ENCODE data around the gene EPHB2.

EPHB2 gene

DNA sequence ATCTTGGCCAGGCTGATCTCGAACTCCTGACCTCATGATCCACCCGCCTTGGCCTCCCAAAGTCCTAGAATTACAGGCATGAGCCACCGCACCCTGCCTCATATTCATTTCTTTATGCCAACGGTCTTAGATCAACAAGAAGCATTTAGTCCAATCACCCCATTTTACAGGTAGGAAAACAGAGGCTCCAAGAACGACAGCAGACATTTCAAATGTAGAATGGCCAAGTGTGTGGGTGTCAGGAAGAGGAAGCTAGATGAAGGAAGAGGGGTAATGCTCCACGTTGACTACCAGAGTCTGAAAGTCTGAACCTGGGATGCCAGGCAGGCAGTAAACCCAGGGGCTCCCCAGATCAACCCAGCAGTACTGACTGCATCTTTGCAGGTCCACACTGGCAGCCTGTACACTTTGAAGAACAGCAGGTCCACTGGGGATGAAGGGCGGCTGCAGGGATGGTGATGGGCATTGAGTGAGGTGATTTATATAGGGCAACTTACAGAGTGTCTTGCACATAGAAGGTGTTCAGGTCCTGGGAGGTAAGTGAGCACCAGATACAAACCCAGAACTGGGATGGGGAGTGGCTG lies 120.2 kb downstream of the EPHB2 start:
- TF ChIP-seq EZH2 (optimal IDR thresholded peaks at IDR 0.05; ENCODE audit: low read depth, low read length): no peak
- TF ChIP-seq, protein P1, sequence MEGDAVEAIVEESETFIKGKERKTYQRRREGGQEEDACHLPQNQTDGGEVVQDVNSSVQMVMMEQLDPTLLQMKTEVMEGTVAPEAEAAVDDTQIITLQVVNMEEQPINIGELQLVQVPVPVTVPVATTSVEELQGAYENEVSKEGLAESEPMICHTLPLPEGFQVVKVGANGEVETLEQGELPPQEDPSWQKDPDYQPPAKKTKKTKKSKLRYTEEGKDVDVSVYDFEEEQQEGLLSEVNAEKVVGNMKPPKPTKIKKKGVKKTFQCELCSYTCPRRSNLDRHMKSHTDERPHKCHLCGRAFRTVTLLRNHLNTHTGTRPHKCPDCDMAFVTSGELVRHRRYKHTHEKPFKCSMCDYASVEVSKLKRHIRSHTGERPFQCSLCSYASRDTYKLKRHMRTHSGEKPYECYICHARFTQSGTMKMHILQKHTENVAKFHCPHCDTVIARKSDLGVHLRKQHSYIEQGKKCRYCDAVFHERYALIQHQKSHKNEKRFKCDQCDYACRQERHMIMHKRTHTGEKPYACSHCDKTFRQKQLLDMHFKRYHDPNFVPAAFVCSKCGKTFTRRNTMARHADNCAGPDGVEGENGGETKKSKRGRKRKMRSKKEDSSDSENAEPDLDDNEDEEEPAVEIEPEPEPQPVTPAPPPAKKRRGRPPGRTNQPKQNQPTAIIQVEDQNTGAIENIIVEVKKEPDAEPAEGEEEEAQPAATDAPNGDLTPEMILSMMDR (IDR thresholded peaks at IDR 0.05; ENCODE audit: low read length): no peak
- no peak for TF ChIP-seq EZH2phosphoT487 (IDR thresholded peaks at IDR 0.05; ENCODE audit: low read length)
- no peak overlapping the region for H3K4me3 ChIP-seq (ENCODE audit: low read length)
- no peak overlapping the region for H3K4me2 ChIP-seq (ENCODE audit: low read depth, low read length)
- H3K9ac ChIP-seq (ENCODE audit: low read length): no peak overlapping the region
- no peaks in the 10 kb centered on the region for H3K79me2 ChIP-seq (ENCODE audit: low read length)
- H3K9me2 ChIP-seq (replicated peaks; ENCODE audit: insufficient read depth, low read length): no peaks in the 10 kb centered on the region
- DNase-seq: no peak
- no peaks in the 10 kb centered on the region for H3K4me1 ChIP-seq (ENCODE audit: low read length)
- H4K20me1 ChIP-seq (ENCODE audit: insufficient read depth, low read length): no peaks in the 10 kb centered on the region
- no peak overlapping the region for H3K27ac ChIP-seq (ENCODE audit: low read length)
- no peaks in the 10 kb centered on the region for H3F3A ChIP-seq (ENCODE audit: insufficient read depth, low read length)
- H3K36me3 ChIP-seq (replicated peaks; ENCODE audit: insufficient read depth, low read length): no peaks in the 10 kb centered on the region
- no peak overlapping the region for H2AFZ ChIP-seq (ENCODE audit: low read length)
- no peaks in the 10 kb centered on the region for H3K9me3 ChIP-seq (replicated peaks; ENCODE audit: insufficient read depth, low read length)
- H3K27me3 ChIP-seq (replicated peaks; ENCODE audit: insufficient read depth, low read length): peaks cover 99% of the 10 kb centered on the region

DNA sequence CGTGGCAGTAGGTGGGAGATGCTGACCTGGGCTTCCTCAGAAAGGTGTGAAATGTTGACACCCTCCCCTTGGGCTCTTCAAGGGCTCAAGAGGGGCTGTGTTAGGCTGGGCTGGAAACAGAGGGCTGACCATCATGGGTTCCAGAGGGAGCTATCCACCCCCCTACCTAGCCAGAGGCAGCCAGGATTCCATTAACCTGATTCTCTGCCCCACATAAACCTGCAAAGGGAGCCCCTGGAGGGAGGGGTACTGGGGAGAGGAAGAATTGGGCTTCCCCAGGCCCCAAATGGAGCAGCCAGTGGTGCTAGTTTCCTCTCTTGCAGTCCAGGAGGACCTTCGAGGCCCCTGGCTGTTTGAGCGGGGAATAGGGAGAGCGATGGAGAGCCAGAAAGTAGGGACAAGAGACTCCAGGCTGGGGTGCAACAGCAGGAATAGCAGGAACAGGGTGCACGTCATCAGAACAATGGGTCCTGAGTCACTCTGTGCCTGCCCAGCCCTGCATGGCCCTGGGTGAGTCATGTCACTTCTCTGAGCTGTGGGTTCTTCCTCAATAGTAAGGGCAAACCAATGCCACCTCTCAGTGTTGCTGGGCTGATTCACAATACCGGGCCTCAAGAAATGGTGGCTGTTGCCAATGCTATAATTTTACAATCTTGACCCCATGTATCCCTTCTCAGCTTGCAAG lies 121.2 kb downstream of the EPHB2 start:
- Histone ChIP-seq H3K9me3 (replicated peaks; ENCODE audit: insufficient read depth, low read length) (no peaks in the 10 kb centered on the region), H3K9ac (ENCODE audit: low read length) (no peak overlapping the region), H3K4me2 (ENCODE audit: low read depth, low read length) (no peak overlapping the region), H3K79me2 (ENCODE audit: low read length) (no peaks in the 10 kb centered on the region), H3K27ac (ENCODE audit: low read length) (no peak overlapping the region), H3K9me2 (replicated peaks; ENCODE audit: insufficient read depth, low read length) (no peaks in the 10 kb centered on the region), H3K4me1 (ENCODE audit: low read length) (no peaks in the 10 kb centered on the region), H3F3A (ENCODE audit: insufficient read depth, low read length) (no peaks in the 10 kb centered on the region), H2AFZ (ENCODE audit: low read length) (no peak overlapping the region), H3K36me3 (replicated peaks; ENCODE audit: insufficient read depth, low read length) (no peaks in the 10 kb centered on the region), H3K4me3 (ENCODE audit: low read length) (no peak overlapping the region), H4K20me1 (ENCODE audit: insufficient read depth, low read length) (no peaks in the 10 kb centered on the region), H3K27me3 (replicated peaks; ENCODE audit: insufficient read depth, low read length) (peaks cover 99% of the 10 kb centered on the region)
- DNase-seq: no peak
- TF ChIP-seq EZH2 (optimal IDR thresholded peaks at IDR 0.05; ENCODE audit: low read depth, low read length) (no peak), EZH2phosphoT487 (IDR thresholded peaks at IDR 0.05; ENCODE audit: low read length) (no peak)
- TF ChIP-seq, protein P1 (IDR thresholded peaks at IDR 0.05; ENCODE audit: low read length): no peak

DNA sequence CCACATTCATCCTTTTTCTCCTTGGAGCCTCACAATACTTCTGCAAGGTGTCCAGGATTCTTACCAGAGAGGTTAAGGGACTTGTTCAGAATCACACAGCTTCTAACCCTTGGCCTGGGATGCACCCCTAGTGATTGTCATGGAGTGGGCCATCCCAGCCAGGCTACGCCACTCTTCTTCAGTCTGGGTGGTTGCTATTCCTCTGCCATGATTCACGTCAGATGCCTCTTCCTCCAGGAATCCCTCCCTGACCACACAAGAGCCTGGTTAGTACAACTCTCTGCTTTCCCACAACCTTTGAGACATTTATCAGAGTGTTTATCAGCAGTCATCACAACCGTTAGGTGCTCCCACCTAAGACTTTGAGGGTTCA lies 121.8 kb downstream of the EPHB2 start:
- Histone ChIP-seq H3K4me3 (ENCODE audit: low read length) (no peak overlapping the region), H3K9me3 (replicated peaks; ENCODE audit: insufficient read depth, low read length) (no peaks in the 10 kb centered on the region), H3K79me2 (ENCODE audit: low read length) (no peaks in the 10 kb centered on the region), H3K36me3 (replicated peaks; ENCODE audit: insufficient read depth, low read length) (no peaks in the 10 kb centered on the region), H3F3A (ENCODE audit: insufficient read depth, low read length) (no peaks in the 10 kb centered on the region), H2AFZ (ENCODE audit: low read length) (no peak overlapping the region), H3K9ac (ENCODE audit: low read length) (no peak overlapping the region), H3K9me2 (replicated peaks; ENCODE audit: insufficient read depth, low read length) (no peaks in the 10 kb centered on the region), H4K20me1 (ENCODE audit: insufficient read depth, low read length) (no peaks in the 10 kb centered on the region), H3K27ac (ENCODE audit: low read length) (no peak overlapping the region), H3K4me2 (ENCODE audit: low read depth, low read length) (no peak overlapping the region), H3K27me3 (replicated peaks; ENCODE audit: insufficient read depth, low read length) (peaks cover 99% of the 10 kb centered on the region), H3K4me1 (ENCODE audit: low read length) (no peaks in the 10 kb centered on the region)
- DNase-seq: no peak
- no peak for TF ChIP-seq EZH2 (optimal IDR thresholded peaks at IDR 0.05; ENCODE audit: low read depth, low read length)
- TF ChIP-seq EZH2phosphoT487 (IDR thresholded peaks at IDR 0.05; ENCODE audit: low read length): no peak
- TF ChIP-seq, protein P1 (IDR thresholded peaks at IDR 0.05; ENCODE audit: low read length): no peak

Measured in MM.1S (cell line).